NCI-H510A (cell line): ENCODE results near the gene ATF7.

Experiments used
- DNase-seq: peaks from one replicate; lab custom pipeline; 2025; lab: John Stamatoyannopoulos, UW

The ATF7 gene

DNA sequence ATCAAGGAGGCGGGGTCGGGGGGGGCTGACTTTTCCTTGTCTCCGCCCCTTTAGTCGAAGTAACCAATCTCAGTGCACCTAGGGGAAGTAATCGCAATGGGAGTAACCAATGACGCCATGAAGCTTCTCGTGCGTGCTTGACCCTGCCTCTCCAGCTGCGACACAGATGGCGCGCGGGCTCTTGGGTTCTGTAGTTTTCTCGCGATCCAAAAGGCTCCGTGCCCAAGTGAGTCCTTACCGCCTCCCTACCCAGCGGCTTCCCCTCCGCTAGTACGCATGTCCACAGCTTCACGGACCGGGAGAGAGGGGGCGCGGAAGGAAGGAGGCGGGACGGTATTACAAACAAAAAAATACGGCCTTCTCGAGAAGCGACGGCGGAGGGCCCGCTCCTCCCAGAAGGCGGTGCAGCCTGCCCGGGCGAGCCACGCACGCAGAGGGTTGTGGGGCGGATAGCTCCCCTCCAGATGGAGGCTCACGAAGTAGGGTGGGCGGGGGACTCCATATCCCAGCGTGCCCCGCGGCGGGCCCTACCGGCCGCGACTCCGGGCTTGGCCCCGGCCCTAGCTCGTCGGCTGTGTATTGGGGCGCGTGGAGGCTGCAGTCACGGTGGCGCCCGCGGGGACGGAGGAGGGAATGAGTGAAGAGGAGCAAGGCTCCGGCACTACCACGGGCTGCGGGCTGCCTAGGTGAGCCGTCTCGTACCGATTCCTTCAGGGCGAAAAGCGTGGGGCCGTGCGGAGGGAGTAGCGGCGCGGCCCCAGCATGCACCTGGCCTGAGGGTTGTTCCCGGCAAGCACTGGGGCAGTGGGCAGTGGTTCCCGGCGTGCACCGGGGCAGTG lies 125.2 kb downstream of the ATF7 start, which contains the start of gene TARBP2:
Gene TARBP2 (plus strand): TSS at position 508 of the 839 bp plus-strand sequence. CDS start 126 bp downstream, at position 634.
- peak; percentile 95 for DNase-seq

DNA sequence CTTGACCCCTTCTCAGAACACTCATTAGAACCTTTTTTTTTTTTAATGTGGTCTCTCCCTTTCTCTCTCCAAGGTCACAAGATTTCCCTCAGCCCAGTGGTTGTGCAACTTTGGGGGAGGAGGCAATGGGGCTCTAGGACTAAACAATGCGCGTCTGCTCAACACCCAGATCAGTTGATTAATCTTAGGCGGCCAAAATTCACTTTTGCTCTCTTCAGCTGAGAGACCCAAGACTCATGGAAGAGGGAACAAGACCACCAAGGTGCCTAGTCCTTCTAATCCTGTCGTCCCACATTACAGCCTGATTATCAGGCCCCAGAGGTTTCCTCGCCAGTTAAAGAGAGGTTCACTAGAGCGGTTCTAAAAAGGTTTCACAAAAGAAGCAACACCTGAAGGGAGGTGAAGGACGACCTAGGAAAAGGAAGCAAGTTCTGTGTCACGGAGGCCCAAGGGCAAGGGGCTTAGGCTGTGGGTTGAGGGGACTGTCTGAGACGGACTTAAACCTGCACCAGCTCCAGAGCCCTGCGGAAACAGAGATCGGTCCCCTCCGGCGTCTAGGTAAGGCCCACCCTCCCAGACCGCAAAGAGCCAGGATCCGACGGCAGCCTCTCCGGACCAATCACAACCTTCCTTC lies 125.9 kb downstream of the ATF7 start:
- no peak for DNase-seq

DNA sequence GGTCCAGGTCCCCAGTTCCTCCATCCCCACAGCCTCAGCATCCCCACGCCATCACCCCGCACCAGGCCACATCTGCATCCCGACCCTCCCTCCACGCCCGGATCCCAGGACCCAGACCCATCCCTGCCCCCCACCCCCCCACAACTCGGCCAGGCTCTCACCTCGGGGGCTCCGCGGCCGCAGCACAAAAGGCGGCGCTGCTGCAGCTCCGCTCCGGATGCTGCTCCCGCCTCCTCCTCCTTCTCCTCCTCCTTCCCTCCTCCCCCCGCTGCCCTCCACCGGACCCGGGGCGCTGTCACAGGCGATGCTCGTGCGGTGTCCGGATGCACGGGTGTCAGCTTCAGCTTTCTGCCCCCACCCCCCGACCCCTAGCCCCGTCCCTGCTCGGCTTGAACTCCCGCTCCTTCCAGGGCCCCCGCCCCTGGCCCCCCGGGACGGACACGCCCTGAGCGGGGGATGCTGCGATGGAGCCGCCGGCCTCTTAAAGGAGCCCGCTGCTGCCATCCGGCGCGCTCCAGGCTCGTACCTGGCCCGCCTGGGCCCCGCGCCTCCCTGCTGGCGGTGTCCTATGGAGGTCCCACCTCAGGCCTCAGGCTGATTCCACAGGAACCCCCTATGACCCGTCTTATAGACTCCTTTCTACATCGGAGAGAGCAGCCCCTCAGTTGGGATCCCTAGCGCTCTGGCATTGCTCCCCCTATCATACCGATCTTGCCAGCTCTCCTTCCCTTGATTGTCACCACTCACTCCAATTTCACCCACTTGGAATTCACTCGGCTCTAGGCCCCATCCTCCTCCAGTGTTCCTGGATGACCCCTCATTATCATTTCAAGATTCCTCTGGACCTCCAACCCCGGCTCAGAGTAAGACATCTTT lies 126.7 kb downstream of the ATF7 start, which contains the start of gene MAP3K12:
Gene MAP3K12 (minus strand): TSS at position 193 of the 876 bp plus-strand sequence. CDS start 12,067 bp downstream, outside the sequence.
- peak; percentile 68 for DNase-seq

DNA sequence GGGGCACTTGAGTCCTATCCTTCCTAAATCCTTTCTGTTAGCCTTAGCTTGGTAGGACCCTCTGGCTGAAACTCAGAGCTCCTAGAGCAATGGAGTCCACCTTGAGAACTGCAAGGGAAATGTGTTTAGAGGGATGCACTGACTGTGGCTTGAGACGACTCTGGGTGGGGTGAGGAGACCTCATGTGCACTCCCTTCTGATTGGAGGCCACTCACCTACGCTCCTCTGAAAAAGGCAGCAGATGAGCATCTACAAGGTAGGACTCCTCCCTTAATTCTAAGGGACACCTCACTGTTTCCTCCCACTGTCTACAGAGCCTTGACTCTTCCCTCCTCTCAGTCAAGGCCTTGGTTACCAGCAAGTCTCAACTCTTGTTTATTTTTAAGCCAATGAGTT lies 127.9 kb downstream of the ATF7 start:
- DNase-seq, result no peak

DNA sequence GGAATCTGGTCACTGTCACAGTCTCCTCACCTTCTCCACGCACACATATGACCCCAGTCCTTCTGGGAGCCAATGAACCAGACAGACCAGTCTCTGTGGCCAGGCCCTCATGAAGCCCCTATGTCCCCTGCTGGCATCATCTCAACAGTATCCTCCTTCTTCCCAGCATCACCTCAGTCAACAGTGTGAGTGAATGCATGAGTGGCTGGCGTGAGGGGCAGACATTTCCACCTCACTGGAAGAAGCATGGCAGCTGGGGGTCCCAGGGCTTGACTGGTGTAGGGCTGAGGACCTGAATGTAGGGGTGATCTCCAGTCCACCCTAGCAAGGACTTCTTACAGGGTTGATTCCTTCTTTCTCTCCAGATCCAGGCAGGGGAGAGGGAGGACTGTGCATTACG lies 128.7 kb downstream of the ATF7 start:
- DNase-seq, result no peak

DNA sequence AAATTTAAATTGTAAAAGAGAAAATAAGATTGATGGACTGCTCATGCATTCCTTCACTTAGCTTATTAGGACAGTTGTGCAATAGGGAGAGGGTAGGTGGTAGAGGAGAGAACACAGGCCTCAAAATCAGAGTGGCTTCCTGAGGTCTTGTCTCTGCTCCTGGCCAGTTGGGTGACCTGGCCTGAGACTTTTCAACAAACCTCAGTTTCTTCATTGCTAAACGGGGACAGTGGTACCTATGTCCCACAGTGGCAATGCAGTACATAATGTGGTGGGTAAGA lies 129.5 kb downstream of the ATF7 start:
- DNase-seq, result no peak

DNA sequence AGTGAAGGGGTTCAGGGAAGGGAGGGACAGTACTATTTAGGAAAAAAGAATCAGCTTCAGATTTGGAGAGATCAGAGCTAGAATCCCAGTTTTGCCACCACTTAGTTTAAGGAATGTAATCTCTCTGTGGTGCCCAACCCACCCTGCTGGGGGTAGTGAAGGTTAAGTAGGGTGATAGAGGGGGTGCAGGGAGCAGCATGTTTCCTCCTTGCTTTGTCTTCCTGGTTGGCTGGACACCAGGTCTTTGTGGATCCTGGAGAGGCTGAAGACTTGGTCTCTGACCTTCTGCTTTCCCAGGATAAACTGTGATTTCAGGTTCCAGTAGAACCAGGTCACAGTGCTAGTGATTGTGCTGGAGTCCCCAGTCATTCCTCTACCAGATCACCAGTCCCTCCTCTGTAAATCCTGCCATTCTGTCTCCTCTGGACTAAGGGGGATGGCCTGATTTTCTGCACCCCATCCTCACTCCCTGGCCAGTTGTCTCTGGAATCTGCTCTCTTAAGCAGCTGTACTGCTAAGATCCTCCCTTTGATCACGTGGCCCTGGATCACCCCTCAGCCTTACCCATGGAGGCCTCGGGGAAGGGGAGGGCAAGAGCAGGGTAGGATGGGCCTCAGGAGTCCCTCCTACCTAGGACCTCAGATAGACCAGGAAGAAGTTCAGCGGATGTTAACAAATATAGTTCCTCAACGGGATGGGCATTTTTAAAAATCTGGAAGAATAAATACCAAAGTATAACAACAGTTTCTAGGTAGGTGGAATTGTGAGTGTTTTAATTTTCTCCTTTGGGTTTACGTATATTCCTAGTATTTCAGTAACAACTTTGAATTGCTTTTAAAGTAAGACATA lies 130.1 kb downstream of the ATF7 start:
- DNase-seq, result peak; percentile 53

DNA sequence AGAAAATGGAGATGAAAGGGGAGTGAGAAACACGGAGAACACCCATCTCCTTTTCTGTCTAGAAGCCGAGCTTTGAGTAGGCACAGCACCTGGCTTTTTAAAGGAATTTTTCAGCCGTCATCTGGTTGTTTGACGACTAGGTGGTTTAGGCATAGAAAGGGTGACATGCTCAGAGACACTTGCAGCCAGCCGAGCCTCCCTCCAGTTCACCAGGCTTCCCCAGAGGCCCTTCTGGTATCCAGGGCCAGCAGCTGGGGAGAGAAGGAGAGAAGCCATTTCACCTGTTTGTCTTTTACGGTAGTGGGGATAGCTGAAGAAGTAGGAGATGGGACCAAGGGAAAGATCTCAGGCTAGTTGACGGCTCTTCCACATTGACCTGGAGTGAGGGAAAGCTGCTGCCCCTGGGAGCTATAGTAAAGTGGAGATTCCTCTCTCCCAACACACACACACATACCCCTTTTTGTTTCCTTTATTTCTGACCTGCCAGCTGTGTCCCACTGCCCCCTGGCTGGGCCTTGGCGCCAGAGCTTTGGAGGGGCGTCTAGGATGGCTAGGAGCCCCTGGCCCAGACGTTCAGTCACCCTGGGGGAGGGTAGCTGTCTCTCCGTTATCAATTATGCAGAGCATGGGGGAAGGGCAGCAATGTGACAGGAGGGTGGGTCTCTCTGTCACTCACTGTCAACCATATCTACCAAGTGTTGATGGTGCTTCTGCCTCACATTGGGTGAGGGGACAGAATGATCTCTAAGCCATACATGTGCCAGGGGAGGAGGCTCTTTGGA lies 132.4 kb downstream of the ATF7 start:
- no peak for DNase-seq

DNA sequence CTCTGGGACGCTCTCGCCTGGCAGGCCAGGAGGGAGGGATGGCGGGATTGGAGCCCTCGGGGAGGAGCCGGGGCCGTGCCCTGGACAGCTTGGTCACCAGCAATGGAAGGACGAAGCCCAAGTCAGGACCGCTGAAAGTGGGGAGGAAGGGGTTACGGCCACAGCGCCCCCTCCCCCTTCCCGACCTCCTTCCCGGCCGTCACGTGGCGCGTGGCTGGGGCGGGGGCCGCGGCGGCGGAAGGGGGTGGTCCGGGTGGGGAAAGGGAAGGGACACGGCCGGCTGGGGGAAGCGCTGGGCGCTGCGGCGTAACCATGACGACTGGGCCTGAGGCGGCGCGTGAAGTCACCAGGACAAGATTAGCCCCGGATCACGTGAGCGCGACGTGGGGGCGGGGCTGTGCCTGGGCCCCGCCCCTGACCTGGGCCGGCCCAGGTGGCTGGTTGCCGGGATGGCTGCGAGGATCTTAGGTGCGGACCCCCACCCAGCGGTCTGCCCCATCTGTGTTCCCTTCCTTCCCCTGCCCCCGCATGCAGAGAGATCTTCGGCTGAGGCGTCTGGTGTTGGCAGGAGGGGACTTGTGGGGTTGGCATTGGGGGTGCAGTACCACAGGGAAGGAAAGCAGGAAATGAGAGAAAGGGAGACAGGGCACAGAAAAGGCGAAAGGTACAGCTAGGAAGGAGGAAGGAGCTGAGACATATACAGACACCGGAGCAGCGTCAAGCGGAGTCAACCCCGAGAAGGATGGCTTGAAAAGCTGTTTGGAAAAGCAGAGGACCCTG lies 133.2 kb downstream of the ATF7 start:
- DNase-seq, result peak; percentile 74

DNA sequence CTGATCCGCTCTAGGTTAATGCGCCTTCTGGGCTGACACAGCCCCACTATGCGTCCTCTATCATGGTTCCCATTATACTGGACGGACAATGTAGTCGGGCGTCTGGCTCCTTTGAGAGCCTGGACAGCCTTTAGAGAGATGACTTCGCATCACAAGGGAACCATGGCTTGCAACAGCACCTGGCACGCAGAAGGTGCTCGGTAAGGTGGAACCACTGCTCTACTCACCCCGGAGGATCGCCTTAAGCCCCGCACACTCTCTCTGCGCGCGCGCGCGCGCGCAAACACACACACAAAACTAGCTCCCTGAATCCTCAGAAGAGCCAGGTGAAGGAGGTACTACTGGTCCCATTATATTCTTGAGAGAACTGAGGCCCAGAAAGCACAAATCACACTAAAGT lies 134.0 kb downstream of the ATF7 start:
- no peak for DNase-seq

DNA sequence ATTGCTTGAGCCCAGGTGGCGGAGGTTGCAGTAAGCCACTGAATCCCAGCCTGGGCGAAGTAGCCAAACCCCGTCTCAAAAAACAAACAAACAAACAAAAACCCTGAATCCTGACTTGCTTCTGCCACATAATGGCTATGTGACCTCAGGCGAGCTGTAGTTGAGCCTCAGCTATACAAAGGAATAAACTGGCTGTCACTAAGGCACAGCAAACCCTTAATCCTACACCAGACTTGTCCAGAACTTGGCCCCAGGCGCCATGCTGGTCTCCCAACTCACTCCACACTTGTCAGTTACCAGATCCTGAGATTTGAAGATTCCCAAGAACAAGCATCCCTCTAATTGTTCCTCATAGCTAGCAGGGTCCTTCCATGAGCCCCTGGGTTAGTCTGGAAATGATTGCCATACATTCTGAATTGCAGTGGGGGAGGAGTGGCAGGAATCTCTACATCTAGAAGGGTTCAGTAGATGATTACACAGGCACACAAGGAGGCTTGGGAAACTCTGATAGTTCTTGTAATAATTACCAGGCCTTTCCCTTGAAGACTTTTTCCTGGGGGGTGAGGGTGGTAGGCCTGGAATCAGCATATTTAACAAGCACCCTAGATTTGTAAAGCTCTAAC lies 136.8 kb downstream of the ATF7 start:
- DNase-seq, result no peak

DNA sequence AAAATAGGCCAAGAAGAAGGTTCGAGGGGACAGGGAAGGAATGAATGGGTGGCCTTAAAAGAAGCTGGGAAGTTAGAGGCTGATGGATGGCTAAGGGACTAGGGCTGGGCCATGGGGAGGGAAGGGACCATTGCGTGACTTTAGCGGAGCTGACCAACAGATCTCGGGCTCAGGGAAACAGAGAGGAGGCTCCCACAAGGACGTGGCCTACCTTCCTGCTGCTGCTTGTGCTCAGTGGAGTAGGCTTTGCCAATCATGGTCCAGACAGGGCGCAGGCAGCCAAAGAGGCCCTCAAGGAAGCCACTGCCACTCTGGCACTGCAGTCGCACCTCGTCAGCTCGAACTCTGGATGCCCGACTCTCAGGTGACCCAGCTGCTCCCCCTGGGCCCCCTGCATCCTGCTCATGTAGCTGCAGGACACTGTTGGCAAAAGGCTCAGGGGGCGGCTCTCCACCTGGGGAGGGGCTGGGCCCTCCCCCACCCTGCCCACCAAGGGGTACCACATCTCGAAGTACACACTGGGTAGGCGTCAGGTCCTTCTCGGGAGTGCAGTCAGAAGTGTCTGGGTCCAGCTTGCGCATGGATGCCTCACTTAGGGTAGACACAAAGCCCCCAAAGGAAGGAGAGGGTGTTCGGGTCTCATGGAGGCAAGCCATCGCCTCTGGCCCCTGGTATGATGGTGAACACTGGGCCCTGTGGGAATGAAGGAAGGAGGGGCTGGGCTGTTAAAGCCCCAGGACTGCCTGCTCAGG lies 139.3 kb downstream of the ATF7 start:
- DNase-seq, result no peak

DNA sequence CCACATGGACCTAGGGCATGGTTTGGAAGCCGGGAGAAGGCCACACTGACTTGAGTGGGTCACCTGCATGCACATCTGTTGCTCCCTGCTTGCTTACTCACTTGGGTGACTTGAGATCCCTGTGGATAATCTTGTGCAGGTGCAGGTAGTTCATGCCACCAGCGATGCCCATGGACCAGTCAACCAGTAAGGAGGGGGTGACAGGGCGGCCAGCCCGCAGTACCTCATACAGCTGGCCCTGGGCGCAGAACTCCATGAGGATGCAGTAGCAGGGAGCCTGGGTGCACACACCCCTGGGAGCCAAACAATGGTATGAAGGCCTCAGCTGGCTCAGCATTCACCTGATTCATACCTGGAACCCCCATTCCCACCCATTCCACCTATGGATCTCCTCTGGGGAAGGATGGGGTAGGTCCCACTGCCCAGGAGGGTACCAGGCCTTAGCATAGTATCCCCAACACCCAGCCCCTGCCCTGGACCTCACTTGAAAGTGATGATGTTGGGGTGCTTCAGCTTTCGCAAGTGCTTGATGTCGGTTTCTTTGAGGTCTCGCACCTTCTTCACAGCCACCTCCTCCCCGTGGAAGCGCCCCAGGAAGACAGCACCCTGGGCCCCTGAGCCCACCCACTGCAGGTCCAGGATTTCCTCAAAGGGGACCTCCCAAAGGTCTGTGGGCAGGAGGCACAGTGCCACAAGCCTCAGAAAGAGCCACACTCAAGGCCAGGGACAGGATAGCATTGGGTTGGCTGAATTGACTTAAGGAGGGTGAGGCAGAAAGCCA lies 140.0 kb downstream of the ATF7 start:
- DNase-seq, result no peak

DNA sequence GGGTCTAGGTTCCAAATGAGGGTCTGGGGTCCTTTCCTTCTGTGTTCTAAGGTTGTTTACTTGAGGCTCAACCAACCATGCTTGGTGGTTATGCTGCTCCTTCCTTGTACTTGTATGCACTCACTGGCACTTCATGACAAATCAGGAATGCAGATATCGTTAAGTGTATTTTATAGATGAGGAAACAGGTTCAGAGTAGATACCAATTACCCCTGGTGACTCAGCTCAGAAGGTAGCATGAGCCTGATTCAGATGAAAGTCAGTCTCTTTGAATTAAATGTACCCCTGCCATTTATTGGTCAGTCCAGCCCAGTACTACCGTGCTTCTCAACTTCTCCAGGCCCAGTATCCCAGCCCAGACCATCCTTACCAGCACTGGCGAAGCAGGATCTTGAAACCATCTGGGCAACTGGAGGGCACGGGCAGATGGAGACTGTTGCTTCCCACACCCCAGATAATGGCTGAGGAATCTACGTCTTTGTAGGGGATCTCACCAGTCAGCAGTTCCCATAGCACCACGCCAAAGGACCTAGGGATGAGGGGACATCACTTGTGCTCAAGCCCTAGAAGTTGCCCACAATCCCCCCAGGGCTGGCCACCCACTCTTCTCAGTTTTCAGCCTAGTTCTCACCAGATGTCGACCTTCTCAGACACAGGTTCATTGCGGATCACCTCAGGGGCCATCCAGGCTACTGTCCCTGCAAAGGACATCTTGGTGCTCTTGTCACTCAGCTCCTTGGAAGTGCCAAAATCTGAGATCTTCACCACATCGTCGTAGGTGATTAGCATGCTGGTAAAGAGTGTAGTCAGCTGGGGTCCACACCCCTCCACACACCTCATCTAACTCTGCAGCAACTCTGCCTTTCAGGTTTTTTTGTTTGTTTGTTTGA lies 141.3 kb downstream of the ATF7 start:
- DNase-seq, result no peak

DNA sequence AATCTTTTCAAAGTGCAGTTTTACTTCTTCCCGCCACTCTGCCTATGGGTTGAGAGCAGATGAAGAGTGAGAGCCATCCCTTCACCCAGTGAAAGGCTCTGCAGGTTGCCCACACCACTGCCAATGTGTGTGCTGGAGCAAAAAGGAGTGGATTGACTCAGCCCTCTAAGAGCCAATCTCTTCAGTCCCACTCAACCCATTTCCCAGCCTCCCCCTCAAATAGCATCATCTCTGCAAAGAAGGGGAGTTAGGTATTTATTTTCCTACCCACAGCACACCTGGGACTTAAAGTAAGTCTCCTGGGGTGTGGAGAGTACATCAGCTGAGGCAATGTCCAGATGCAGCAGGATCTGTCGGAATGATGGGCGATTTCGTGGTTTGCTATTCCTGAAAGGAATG lies 142.2 kb downstream of the ATF7 start:
- DNase-seq, result no peak

DNA sequence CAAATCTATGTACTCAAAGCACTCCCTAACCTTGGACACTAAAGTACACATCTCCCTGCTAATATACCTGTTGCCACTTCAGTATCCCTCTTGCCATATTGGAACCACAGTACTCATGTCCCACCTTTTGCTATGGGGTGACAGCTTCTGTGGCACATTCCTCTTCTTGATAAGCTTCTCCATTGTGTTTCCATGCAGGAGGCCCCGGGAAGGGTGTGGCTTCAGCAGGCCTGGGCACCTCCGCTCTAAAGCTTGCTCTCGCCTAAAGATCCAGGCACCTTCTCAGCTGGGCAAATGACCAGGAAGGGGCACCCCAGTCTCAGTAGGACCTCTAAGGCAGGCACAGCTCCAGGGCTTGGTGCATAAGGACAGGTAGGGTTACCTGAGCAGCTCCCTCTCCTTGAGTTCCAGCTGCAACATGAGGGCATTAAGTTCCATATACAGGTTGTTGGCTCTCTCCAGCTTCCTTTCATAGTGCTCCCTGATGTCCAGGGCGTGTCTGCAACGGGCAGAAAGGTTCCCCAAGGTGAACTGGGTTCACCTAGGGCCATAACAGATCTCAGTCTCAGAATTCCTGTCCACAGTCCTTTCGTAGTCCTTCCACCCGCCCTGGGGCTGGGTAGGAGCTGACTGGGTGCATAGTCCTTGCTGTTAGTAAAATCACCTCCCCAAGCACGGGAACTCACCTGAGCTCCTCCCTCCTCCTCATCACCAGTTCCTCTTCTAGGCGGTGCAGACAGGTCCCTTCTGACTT lies 142.8 kb downstream of the ATF7 start:
- no peak for DNase-seq
